IMR-90 (cell line): ENCODE data around the gene ZC3H14. TPM values are rescaled to one million over a fixed set of nuclear protein-coding genes. Genes with fewer than 3 reads are reported as not detected.

Experiments used
- ATAC-seq: fragments of 200-7000 bp; cut with Tn5 transposase; 2 replicates; pipeline ENCODE4 v1.9.1; 2020; ENCODE audit warnings: low read depth, mild to moderate bottlenecking, moderate library complexity
- BruUV-seq: library from RNA; stranded (reverse); fragments of 400-500 nt; replicated peaks from 2 replicates; lab custom pipeline; 2021; lab: Mats Ljungman, UMichigan
- CTCF ChIA-PET: fragments of 300-600 bp; formaldehyde crosslinking; extraction: SDS; loops from one replicate; lab custom pipeline; 2021; ENCODE audit warnings: antibody characterized with exemption; lab: Yijun Ruan, JAX
- POLR2A ChIA-PET: fragments of 300-600 bp; sonication (Branson Sonifier 250); formaldehyde crosslinking; loops from one replicate; lab custom pipeline; 2022; ENCODE audit warnings: antibody characterized with exemption; ENCODE audit not compliant: unreplicated experiment; lab: Charles Lee
- DNase-seq: peaks from one replicate; pipeline ENCODE4 v3.0.0; 2013
- H2AFZ ChIP-seq: replicated peaks from 2 replicates; pipeline ENCODE3; 2013; ENCODE audit warnings: low read length, mild to moderate bottlenecking; ENCODE audit not compliant: poor library complexity
- H2AK5ac ChIP-seq: 2 replicates; pipeline ENCODE4 v1.6.1; 2013; ENCODE audit warnings: low read depth, low read length, inconsistent platforms
- H2AK9ac ChIP-seq: replicated peaks from 2 replicates; pipeline ENCODE3; 2013; ENCODE audit warnings: mild to moderate bottlenecking, low read depth, low read length, moderate library complexity; ENCODE audit not compliant: poor library complexity
- H2BK120ac ChIP-seq: 2 replicates; pipeline ENCODE4 v1.6.1; 2013; ENCODE audit warnings: low read depth, low read length, inconsistent platforms
- H2BK15ac ChIP-seq: 3 replicates; pipeline ENCODE4 v1.6.1; 2013; ENCODE audit warnings: low read depth, low read length, inconsistent platforms
- H2BK20ac ChIP-seq: 2 replicates; pipeline ENCODE4 v1.6.1; 2013; ENCODE audit warnings: low read depth, mild to moderate bottlenecking, inconsistent platforms, low read length, moderate library complexity
- H2BK5ac ChIP-seq: 2 replicates; pipeline ENCODE4 v1.6.1; 2013; ENCODE audit warnings: mild to moderate bottlenecking, low read depth, low read length, inconsistent platforms; ENCODE audit not compliant: poor library complexity, severe bottlenecking
- H3K14ac ChIP-seq: replicated peaks from 2 replicates; pipeline ENCODE4 v1.6.1; 2013; ENCODE audit warnings: low read depth, low read length, inconsistent platforms
- H3K18ac ChIP-seq: 2 replicates; pipeline ENCODE4 v1.6.1; 2013; ENCODE audit warnings: low read depth, low read length, control low read depth
- H3K23ac ChIP-seq: 2 replicates; pipeline ENCODE4 v1.6.1; 2013; ENCODE audit warnings: low read depth, low read length, inconsistent platforms
- H3K27ac ChIP-seq: 2 replicates; pipeline ENCODE4 v1.5.1; 2013; ENCODE audit warnings: mild to moderate bottlenecking, control low read depth, low read length; ENCODE audit not compliant: insufficient read depth
- H3K27me3 ChIP-seq: 2 replicates; pipeline ENCODE4 v1.6.1; 2013; ENCODE audit warnings: low read length; ENCODE audit not compliant: control insufficient read depth, insufficient read depth
- H3K36me3 ChIP-seq: 2 replicates; pipeline ENCODE4 v1.6.1; 2013; ENCODE audit warnings: low read length, mixed read lengths; ENCODE audit not compliant: control insufficient read depth, insufficient read depth
- H3K4ac ChIP-seq: 2 replicates; pipeline ENCODE4 v1.6.1; 2013; ENCODE audit warnings: low read depth, low read length, inconsistent platforms
- H3K4me1 ChIP-seq: 2 replicates; pipeline ENCODE4 v1.6.1; 2013; ENCODE audit warnings: low read length, mixed read lengths; ENCODE audit not compliant: control insufficient read depth, insufficient read depth
- H3K4me2 ChIP-seq: 2 replicates; pipeline ENCODE4 v1.6.1; 2013; ENCODE audit warnings: low read depth, mild to moderate bottlenecking, control low read depth, low read length, moderate library complexity
- H3K4me3 ChIP-seq: 2 replicates; pipeline ENCODE4 v1.5.1; 2013; ENCODE audit warnings: low read depth, mild to moderate bottlenecking, control low read depth, low read length, moderate library complexity; ENCODE audit not compliant: insufficient read depth
- H3K56ac ChIP-seq: 2 replicates; pipeline ENCODE4 v1.6.1; 2013; ENCODE audit warnings: low read length, inconsistent platforms; ENCODE audit not compliant: insufficient read depth; ENCODE audit errors: extremely low read depth
- H3K79me1 ChIP-seq, 2 experiments: 2 replicates each; pipeline ENCODE4 v1.6.1; 2013; ENCODE audit warnings: low read length in 2 of 2, inconsistent platforms in 1 of 2, low read depth in 1 of 2
- H3K9ac ChIP-seq: 2 replicates; pipeline ENCODE4 v1.6.1; 2013; ENCODE audit warnings: low read depth, low read length, control low read depth
- H3K9me1 ChIP-seq: 2 replicates; pipeline ENCODE4 v1.6.1; 2013; ENCODE audit warnings: low read length, inconsistent platforms; ENCODE audit not compliant: insufficient read depth
- H3K9me3 ChIP-seq: 2 replicates; pipeline ENCODE4 v1.6.1; 2013; ENCODE audit warnings: low read length; ENCODE audit not compliant: control insufficient read depth, insufficient read depth
- H4K20me1 ChIP-seq: 2 replicates; pipeline ENCODE4 v1.6.1; 2013; ENCODE audit warnings: low read length, inconsistent platforms; ENCODE audit not compliant: insufficient read depth
- H4K5ac ChIP-seq: 2 replicates; pipeline ENCODE4 v1.6.1; 2013; ENCODE audit warnings: mild to moderate bottlenecking, low read depth, low read length, control low read depth
- H4K8ac ChIP-seq, 2 experiments: 2 replicates each; pipeline ENCODE4 v1.6.1; 2013; ENCODE audit warnings: low read depth in 2 of 2, low read length in 2 of 2, control low read depth in 1 of 2, inconsistent platforms in 1 of 2
- H4K91ac ChIP-seq: 2 replicates; pipeline ENCODE4 v1.6.1; 2013; ENCODE audit warnings: low read depth, low read length, inconsistent platforms; ENCODE audit not compliant: insufficient read depth
- BHLHE40 ChIP-seq: fragments of 150-350 bp; IDR thresholded peaks from 2 replicates; pipeline ENCODE4 v1.6.1; 2016; ENCODE audit warnings: mild to moderate bottlenecking, low read depth, low read length
- CEBPB ChIP-seq: IDR thresholded peaks from 2 replicates; pipeline ENCODE4 v1.6.1; 2012; ENCODE audit warnings: low read depth, low read length, improper control_type of control experiment
- CHD1 ChIP-seq: IDR thresholded peaks from 2 replicates; pipeline ENCODE4 v1.6.1; 2012; ENCODE audit warnings: low read depth, low read length, improper control_type of control experiment
- FOS ChIP-seq: fragments of 150-350 bp; IDR thresholded peaks from 2 replicates; pipeline ENCODE4 v1.6.1; 2016; ENCODE audit warnings: low read depth, low read length
- MAFK ChIP-seq: IDR thresholded peaks from 2 replicates; pipeline ENCODE4 v1.6.1; 2012; ENCODE audit warnings: low read depth, low read length, improper control_type of control experiment
- MXI1 ChIP-seq: IDR thresholded peaks from 2 replicates; pipeline ENCODE4 v1.6.1; 2012; ENCODE audit warnings: low read depth, mild to moderate bottlenecking, low read length, moderate library complexity, borderline replicate concordance
- NFE2L2 ChIP-seq: fragments of 150-350 bp; IDR thresholded peaks from 2 replicates; pipeline ENCODE4 v1.6.1; 2016; ENCODE audit warnings: low read depth, mild to moderate bottlenecking, low read length
- RAD21 ChIP-seq: IDR thresholded peaks from 2 replicates; pipeline ENCODE4 v1.6.1; 2012; ENCODE audit warnings: low read length, improper control_type of control experiment
- RCOR1 ChIP-seq: IDR thresholded peaks from 2 replicates; pipeline ENCODE4 v1.6.1; 2012; ENCODE audit warnings: mild to moderate bottlenecking, low read length, improper control_type of control experiment; ENCODE audit not compliant: insufficient replicate concordance
- RFX5 ChIP-seq: IDR thresholded peaks from 2 replicates; pipeline ENCODE4 v1.8.0; 2012; ENCODE audit warnings: low read depth, mild to moderate bottlenecking, low read length, moderate library complexity
- WGBS, 2 experiments: methylation state at CpG; one replicate each; pipeline versions ENCODE4 v1.1.5 to v1.1.7; 2013; ENCODE audit warnings: missing lambda C conversion rate in 2 of 2; ENCODE audit not compliant: insufficient read length in 1 of 2; ENCODE audit errors: extremely low coverage in 2 of 2; 5-methylcytosine and 5-hydroxymethylcytosine counted together
- dilution Hi-C: fragments of 300-500 bp; cut with HindIII; formaldehyde crosslinking; loops from one replicate; pipeline ENCODE4 v1.14.3; 2018; ENCODE audit warnings: low sequenced_read_pairs; ENCODE audit not compliant: unreplicated experiment
- in situ Hi-C: fragments of 300-500 bp; cut with MboI; formaldehyde crosslinking; loops from 3 replicates; pipeline ENCODE4 v1.14.3; 2019; ENCODE audit warnings: low sequenced_read_pairs, inconsistent platforms, mixed read lengths
- intact Hi-C: fragments of 100-400 bp; cut with micrococcal nuclease; formaldehyde crosslinking; loops from 2 replicates; pipeline ENCODE4 v1.10.0; 2022
- polyA plus RNA-seq, 3 experiments: library from polyadenylated mRNA; depleted of rRNA; stranded (reverse); fragments of >200 nt; gene quantifications; 2 replicates each; pipeline ENCODE4 v1.2.3, GENCODE V29; 2012; ENCODE audit warnings: low replicate concordance in 1 of 3
- total RNA-seq: library from RNA; depleted of rRNA; stranded (reverse); fragments of >200 nt; gene quantifications from 2 replicates; pipeline ENCODE4 v1.2.3, GENCODE V29; 2012
- TF ChIP-seq, protein P1 (sequence below): fragments of 150-350 bp; IDR thresholded peaks from 2 replicates; pipeline ENCODE4 v1.6.1; 2016; ENCODE audit warnings: low read depth, mild to moderate bottlenecking, low read length, moderate library complexity, borderline replicate concordance

The ZC3H14 gene
- total and polyA plus RNA-seq, 2 of the 4 experiments (the other 2 are of a cell fraction) = 72.5 to 111 TPM

GRCh38 chr14:88597038-88597437 is 34.2 kb downstream of the ZC3H14 start:
- no peak overlapping the region for H4K8ac ChIP-seq
- H2AFZ ChIP-seq = no peak overlapping the region
- H3K27ac ChIP-seq = no peak overlapping the region
- H3K79me1 ChIP-seq = peaks cover 6 to 33% of the 10 kb centered on the region in 2 experiments; a peak in 3 of 4 replicates
- dilution Hi-C loops = no loop called here
- no peaks in the 10 kb centered on the region; the same call in 1 of the 2 replicates for H3K4me1 ChIP-seq
- in situ Hi-C loops = no loop called here
- peaks cover 4% of the 10 kb centered on the region; the same call in 1 of the 2 replicates for H4K20me1 ChIP-seq
- no peak overlapping the region for H3K4me2 ChIP-seq
- POLR2A ChIA-PET = no interaction called here
- H3K56ac ChIP-seq = no peak overlapping the region
- H3K9me1 ChIP-seq = no peaks in the 10 kb centered on the region; the same call in 1 of the 2 replicates
- H4K91ac ChIP-seq = no peak overlapping the region
- TF ChIP-seq CEBPB = no peak
- TF ChIP-seq MAFK = no peak
- no peak for TF ChIP-seq RCOR1
- no peak for TF ChIP-seq BHLHE40
- TF ChIP-seq, protein P1, sequence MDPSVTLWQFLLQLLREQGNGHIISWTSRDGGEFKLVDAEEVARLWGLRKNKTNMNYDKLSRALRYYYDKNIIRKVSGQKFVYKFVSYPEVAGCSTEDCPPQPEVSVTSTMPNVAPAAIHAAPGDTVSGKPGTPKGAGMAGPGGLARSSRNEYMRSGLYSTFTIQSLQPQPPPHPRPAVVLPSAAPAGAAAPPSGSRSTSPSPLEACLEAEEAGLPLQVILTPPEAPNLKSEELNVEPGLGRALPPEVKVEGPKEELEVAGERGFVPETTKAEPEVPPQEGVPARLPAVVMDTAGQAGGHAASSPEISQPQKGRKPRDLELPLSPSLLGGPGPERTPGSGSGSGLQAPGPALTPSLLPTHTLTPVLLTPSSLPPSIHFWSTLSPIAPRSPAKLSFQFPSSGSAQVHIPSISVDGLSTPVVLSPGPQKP = no peak
- TF ChIP-seq RAD21 = no peak
- TF ChIP-seq CHD1 = no peak
- TF ChIP-seq FOS = no peak
- TF ChIP-seq NFE2L2 = no peak
- no peak for TF ChIP-seq RFX5
- no peak for TF ChIP-seq MXI1
- no peaks in the 10 kb centered on the region for H3K27me3 ChIP-seq
- no peak overlapping the region for H3K4ac ChIP-seq
- no peak overlapping the region for H2BK15ac ChIP-seq
- no peak for ATAC-seq
- no peak overlapping the region for H4K5ac ChIP-seq
- H3K9ac ChIP-seq = no peak overlapping the region
- no peak overlapping the region for H3K23ac ChIP-seq
- intact Hi-C loops = no loop called here
- no peak overlapping the region for H2BK5ac ChIP-seq
- no peak overlapping the region for H2AK9ac ChIP-seq
- H3K4me3 ChIP-seq = no peak overlapping the region
- no peaks in the 10 kb centered on the region for H3K9me3 ChIP-seq
- H3K14ac ChIP-seq = no peak overlapping the region
- CTCF ChIA-PET = no interaction called here
- no peak overlapping the region for H2AK5ac ChIP-seq
- H2BK20ac ChIP-seq = no peak overlapping the region
- no peak overlapping the region for H3K18ac ChIP-seq
- no peak overlapping the region for H2BK120ac ChIP-seq
- H3K36me3 ChIP-seq = peaks cover 43% of the 10 kb centered on the region
- BruUV-seq = no TSS peak
- 67% methylated on average over 1 of the region's 4 CpGs; no CpG with 5 or more reads in 1 of the 2 experiments for WGBS, 2 experiments
- no peak for DNase-seq
